Endothelial cell of umbilical vein (primary cell): ENCODE results near the gene SMARCE1. TPM values are rescaled to one million over a fixed set of nuclear protein-coding genes. Genes with fewer than 3 reads are reported as not detected.
"Not testable (repeated sequence)": the region's sequence is repeated elsewhere in the genome, so short reads cannot be mapped to it uniquely, and the experiment has no call there.

ENCODE experiments used
- BruUV-seq: library from RNA; stranded (reverse); fragments of 400-500 nt; replicated peaks from 2 replicates; lab custom pipeline; 2021; lab: Mats Ljungman, UMichigan
- CTCF ChIA-PET: fragments of 300-600, 350-600 bp; sonication (Branson Sonifier 250); formaldehyde crosslinking; loops from one replicate; lab custom pipeline; 2021; ENCODE audit warnings: antibody characterized with exemption, inconsistent platforms; lab: Charles Lee
- POLR2A ChIA-PET: fragments of 300-600, 350-600 bp; sonication (Branson Sonifier 250); formaldehyde crosslinking; loops from one replicate; lab custom pipeline; 2021; ENCODE audit warnings: antibody characterized with exemption, inconsistent platforms; lab: Charles Lee
- DNase-seq: peaks from one replicate; pipeline ENCODE4 v3.0.0-alpha.2; 2011; ENCODE audit warnings: low read depth, low spot score
- FAIRE-seq: peaks from 2 replicates; lab custom pipeline; 2011; peaks lifted over from hg19 to GRCh38; lab: Jason Lieb, UNC
- H2AFZ ChIP-seq: 2 replicates; pipeline ENCODE4 v1.6.0; 2012; ENCODE audit warnings: low read depth, low read length, control low read depth, inconsistent platforms
- H3K27ac ChIP-seq: 2 replicates; pipeline ENCODE4 v1.5.1; 2011; ENCODE audit warnings: low read depth, mild to moderate bottlenecking, control low read depth, low read length, moderate library complexity; ENCODE audit not compliant: insufficient read depth
- H3K27me3 ChIP-seq, 2 experiments: 2 replicates each; pipeline versions ENCODE4 v1.6.0 to v1.6.1; 2011; ENCODE audit warnings: low read length in 2 of 2, mixed read lengths in 1 of 2; ENCODE audit not compliant: control insufficient read depth in 2 of 2, insufficient read depth in 2 of 2
- H3K36me3 ChIP-seq, 2 experiments: 2 replicates in 1 of 2; 3 replicates in 1 of 2; pipeline ENCODE4 v1.5.1; 2011; ENCODE audit warnings: low read length in 2 of 2, mild to moderate bottlenecking in 1 of 2, moderate library complexity in 1 of 2; ENCODE audit not compliant: control insufficient read depth in 2 of 2, insufficient read depth in 2 of 2; ENCODE audit errors: extremely low read depth in 1 of 2
- H3K4me1 ChIP-seq: 3 replicates; pipeline ENCODE4 v1.5.1; 2011; ENCODE audit warnings: mild to moderate bottlenecking, low read length; ENCODE audit not compliant: control insufficient read depth, insufficient read depth; ENCODE audit errors: extremely low read depth
- H3K4me2 ChIP-seq: 2 replicates; pipeline ENCODE4 v1.6.1; 2011; ENCODE audit warnings: low read length, control low read depth, mixed read lengths; ENCODE audit not compliant: insufficient read depth
- H3K4me3 ChIP-seq, 3 experiments: fragments of 200-600 bp in 1 of 3; sonication (generic), shearing (Covaris generic) in 1 of 3; replicated peaks in 1 of 3; 2 replicates each; pipeline ENCODE4 v1.5.1; 2011 to 2016; ENCODE audit warnings: control low read depth in 3 of 3, low read length in 3 of 3, mild to moderate bottlenecking in 2 of 3, inconsistent platforms in 1 of 3, low read depth in 1 of 3, moderate library complexity in 1 of 3; ENCODE audit not compliant: insufficient read depth in 1 of 3
- H3K79me2 ChIP-seq: 2 replicates; pipeline ENCODE4 v1.6.0; 2012; ENCODE audit warnings: low read length, inconsistent platforms; ENCODE audit not compliant: control insufficient read depth, insufficient read depth
- H3K9ac ChIP-seq: replicated peaks from 2 replicates; pipeline ENCODE3; 2011; ENCODE audit warnings: low read length, control low read depth; ENCODE audit not compliant: insufficient read depth; ENCODE audit errors: extremely low read depth
- H3K9me1 ChIP-seq: replicated peaks from 3 replicates; pipeline ENCODE4 v1.6.0; 2011; ENCODE audit warnings: mild to moderate bottlenecking, low read length; ENCODE audit not compliant: control insufficient read depth, insufficient read depth; ENCODE audit errors: extremely low read depth
- H3K9me3 ChIP-seq: replicated peaks from 2 replicates; pipeline ENCODE4 v1.5.1; 2012; ENCODE audit warnings: low read length, inconsistent platforms; ENCODE audit not compliant: control insufficient read depth, insufficient read depth
- H4K20me1 ChIP-seq: replicated peaks from 2 replicates; pipeline ENCODE3; 2011; ENCODE audit warnings: mild to moderate bottlenecking, low read length; ENCODE audit not compliant: control insufficient read depth, insufficient read depth; ENCODE audit errors: extremely low read depth
- EZH2 ChIP-seq: IDR thresholded peaks from 2 replicates; pipeline ENCODE4 v1.6.1; 2012; ENCODE audit warnings: borderline replicate concordance, low read depth, mild to moderate bottlenecking, moderate library complexity, low read length, inconsistent platforms; ENCODE audit not compliant: severe bottlenecking
- FOS ChIP-seq: IDR thresholded peaks from 2 replicates; pipeline ENCODE4 v1.6.1; 2011; ENCODE audit warnings: mild to moderate bottlenecking, low read length, moderate library complexity, borderline replicate concordance; ENCODE audit not compliant: insufficient read depth
- GATA2 ChIP-seq: IDR thresholded peaks from 2 replicates; pipeline ENCODE4 v1.7.0; 2011; ENCODE audit warnings: low read depth, mild to moderate bottlenecking, moderate library complexity, mixed read lengths, low read length; ENCODE audit not compliant: insufficient read length, insufficient read depth
- JUN ChIP-seq: IDR thresholded peaks from 2 replicates; pipeline ENCODE4 v1.6.1; 2011; ENCODE audit warnings: borderline replicate concordance, low read depth; ENCODE audit not compliant: insufficient read length, insufficient read depth
- MYC ChIP-seq: IDR thresholded peaks from one replicate; pipeline ENCODE4 v1.6.1; 2011; ENCODE audit warnings: mild to moderate bottlenecking, low read depth, low read length
- POLR2A ChIP-seq: IDR thresholded peaks from 2 replicates; pipeline ENCODE4 v1.6.1; 2012; ENCODE audit warnings: low read depth, mild to moderate bottlenecking, control low read depth, low read length
- POLR2AphosphoS5 ChIP-seq: IDR thresholded peaks from 2 replicates; pipeline ENCODE4 v1.6.1; 2012; ENCODE audit warnings: low read depth, mild to moderate bottlenecking, control low read depth, low read length, moderate library complexity; ENCODE audit not compliant: insufficient read depth
- dilution Hi-C: fragments of 300-500 bp; cut with MboI; formaldehyde crosslinking; loops from one replicate; pipeline ENCODE4 v1.15.0; 2019; ENCODE audit warnings: low sequenced_read_pairs; ENCODE audit not compliant: extremely low pct_ligation_motif_present
- intact Hi-C: fragments of 100-400 bp; cut with micrococcal nuclease; formaldehyde crosslinking; loops from one replicate; pipeline ENCODE4 v1.10.0; 2022
- polyA plus RNA-seq, 4 experiments: library from polyadenylated mRNA; depleted of rRNA in 3 of 4; stranded (reverse) in 3 of 4; unstranded in 1 of 4; fragments of >200 nt; gene quantifications; 2 replicates each; pipeline versions ENCODE4 v1.2.1 to v1.2.3, GENCODE V29; 2011 to 2012; ENCODE audit warnings: missing spikeins in 1 of 4
- total RNA-seq: library from RNA; stranded (reverse); gene quantifications from 2 replicates; pipeline ENCODE4 v1.2.3, GENCODE V29; 2021
- TF ChIP-seq, protein P1 (sequence below), 2 donors: IDR thresholded peaks; 1 replicate in 1 of 2; 2 replicates in 1 of 2; pipeline ENCODE4 v1.5.1; 2011; ENCODE audit warnings: low read length in 2 of 2, mild to moderate bottlenecking in 2 of 2, moderate library complexity in 2 of 2, control low read depth in 1 of 2, inconsistent platforms in 1 of 2, low read depth in 1 of 2; ENCODE audit not compliant: insufficient read depth in 1 of 2; ENCODE audit errors: extremely low read depth in 1 of 2
- TF ChIP-seq, protein P2 (sequence below): IDR thresholded peaks from 2 replicates; pipeline ENCODE4 v1.6.1; 2011; ENCODE audit not compliant: insufficient read depth, insufficient read length

Gene SMARCE1
- total and polyA plus RNA-seq, 2 donors (not counting 3 experiments of a cell fraction or from before 2014, with no cell fraction given): 28.4 to 127 TPM

DNA sequence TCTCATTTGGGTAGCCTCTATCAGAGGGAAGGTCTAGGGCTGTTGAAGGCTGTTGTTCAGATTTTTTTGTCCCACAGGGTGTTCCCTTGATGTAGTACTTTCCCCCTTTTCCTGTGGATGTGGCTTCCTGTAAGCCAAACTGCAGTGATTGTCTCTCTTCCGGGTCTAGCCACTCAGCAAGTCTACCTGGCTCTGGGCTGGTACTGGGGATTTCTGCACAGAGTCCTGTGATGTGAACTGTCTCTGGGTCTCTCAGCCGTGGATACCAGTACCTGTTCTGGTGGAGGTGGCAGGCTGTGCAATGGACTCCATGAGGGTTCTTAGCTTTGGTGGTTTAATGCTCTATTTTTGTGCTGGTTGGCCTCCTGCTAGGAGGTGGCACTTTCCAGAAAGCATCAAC is 59.1 kb downstream of the SMARCE1 start:
- no peaks in the 10 kb centered on the region for H3K9me3 ChIP-seq
- no TSS peak for BruUV-seq
- no peaks in the 10 kb centered on the region for H3K36me3 ChIP-seq
- no peak for FAIRE-seq
- no peaks in the 10 kb centered on the region for H3K4me1 ChIP-seq
- H3K4me2 ChIP-seq: no peak overlapping the region
- intact Hi-C loops: no loop called here
- CTCF ChIA-PET: no interaction called here
- H3K9me1 ChIP-seq: no peaks in the 10 kb centered on the region
- no peak for DNase-seq
- POLR2A ChIA-PET: no interaction called here
- H3K9ac ChIP-seq: no peak overlapping the region
- no peak overlapping the region for H3K4me3 ChIP-seq
- TF ChIP-seq, protein P1, sequence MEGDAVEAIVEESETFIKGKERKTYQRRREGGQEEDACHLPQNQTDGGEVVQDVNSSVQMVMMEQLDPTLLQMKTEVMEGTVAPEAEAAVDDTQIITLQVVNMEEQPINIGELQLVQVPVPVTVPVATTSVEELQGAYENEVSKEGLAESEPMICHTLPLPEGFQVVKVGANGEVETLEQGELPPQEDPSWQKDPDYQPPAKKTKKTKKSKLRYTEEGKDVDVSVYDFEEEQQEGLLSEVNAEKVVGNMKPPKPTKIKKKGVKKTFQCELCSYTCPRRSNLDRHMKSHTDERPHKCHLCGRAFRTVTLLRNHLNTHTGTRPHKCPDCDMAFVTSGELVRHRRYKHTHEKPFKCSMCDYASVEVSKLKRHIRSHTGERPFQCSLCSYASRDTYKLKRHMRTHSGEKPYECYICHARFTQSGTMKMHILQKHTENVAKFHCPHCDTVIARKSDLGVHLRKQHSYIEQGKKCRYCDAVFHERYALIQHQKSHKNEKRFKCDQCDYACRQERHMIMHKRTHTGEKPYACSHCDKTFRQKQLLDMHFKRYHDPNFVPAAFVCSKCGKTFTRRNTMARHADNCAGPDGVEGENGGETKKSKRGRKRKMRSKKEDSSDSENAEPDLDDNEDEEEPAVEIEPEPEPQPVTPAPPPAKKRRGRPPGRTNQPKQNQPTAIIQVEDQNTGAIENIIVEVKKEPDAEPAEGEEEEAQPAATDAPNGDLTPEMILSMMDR (IDR thresholded peaks at IDR 0.05; ENCODE audit: extremely low read depth in 1 of 2, insufficient read depth in 1 of 2, low read depth in 1 of 2, low read length in 2 of 2): no peak
- TF ChIP-seq POLR2A (no peak), POLR2AphosphoS5 (no peak), JUN (no peak), FOS (no peak), GATA2 (no peak), MYC (no peak), EZH2 (no peak)
- TF ChIP-seq, protein P2, sequence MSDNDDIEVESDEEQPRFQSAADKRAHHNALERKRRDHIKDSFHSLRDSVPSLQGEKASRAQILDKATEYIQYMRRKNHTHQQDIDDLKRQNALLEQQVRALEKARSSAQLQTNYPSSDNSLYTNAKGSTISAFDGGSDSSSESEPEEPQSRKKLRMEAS: no peak
- no peaks in the 10 kb centered on the region for H4K20me1 ChIP-seq
- dilution Hi-C loops: no loop called here
- H3K27me3 ChIP-seq: peaks cover 7 to 13% of the 10 kb centered on the region in 2 experiments
- H3K79me2 ChIP-seq: no peaks in the 10 kb centered on the region
- no peak overlapping the region for H3K27ac ChIP-seq
- H2AFZ ChIP-seq: no peak overlapping the region

DNA sequence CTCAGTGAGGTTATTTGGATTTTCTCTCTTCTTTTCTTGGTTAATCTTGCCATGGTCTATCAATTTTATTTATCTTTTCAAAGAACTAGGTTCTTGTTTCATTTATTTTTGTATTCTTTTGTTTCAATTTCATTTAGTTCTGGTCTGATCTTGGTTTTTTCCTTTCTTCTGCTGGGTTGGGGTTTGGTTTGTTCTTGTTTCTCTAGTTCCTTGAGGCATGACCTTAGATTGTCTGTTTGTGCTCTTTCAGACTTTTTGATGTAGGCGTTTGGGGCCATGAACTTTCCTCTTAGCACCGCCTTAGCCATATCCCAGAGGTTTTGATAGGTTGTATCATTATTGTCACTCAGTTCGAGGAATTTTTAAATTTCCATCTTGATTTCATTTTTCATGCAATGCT is 61.4 kb downstream of the SMARCE1 start:
- H3K9me3 ChIP-seq, H3K79me2 ChIP-seq, DNase-seq, H3K4me3 ChIP-seq, H4K20me1 ChIP-seq, H3K9ac ChIP-seq, FAIRE-seq, H3K27ac ChIP-seq, POLR2A ChIA-PET, H2AFZ ChIP-seq, BruUV-seq, H3K4me2 ChIP-seq, H3K36me3 ChIP-seq, intact Hi-C loops, H3K9me1 ChIP-seq, dilution Hi-C loops, CTCF ChIA-PET: not testable (repeated sequence)
- H3K4me1 ChIP-seq: peaks cover 18% of the 10 kb centered on the region
- H3K27me3 ChIP-seq: peaks cover 5 to 11% of the 10 kb centered on the region in 2 experiments

DNA sequence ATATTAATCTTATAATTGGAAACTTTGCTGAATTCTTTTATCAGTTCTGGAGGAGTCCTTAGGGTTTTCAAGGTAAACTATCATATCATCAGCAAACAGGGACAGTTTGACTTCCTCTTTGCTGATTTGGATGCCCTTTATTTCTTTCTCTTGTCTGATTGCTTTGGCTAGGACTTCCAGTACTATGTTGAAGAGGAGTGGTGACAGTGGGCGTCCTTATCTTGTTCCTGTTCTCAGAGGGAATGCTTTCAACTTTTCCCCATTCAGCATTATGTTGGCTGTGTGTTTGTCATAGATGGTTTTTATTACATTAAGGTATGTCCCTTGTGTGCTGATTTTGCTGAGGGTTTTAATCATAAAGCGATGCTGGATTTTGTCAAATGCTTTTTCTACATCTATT is 62.7 kb downstream of the SMARCE1 start:
- intact Hi-C loops: not testable (repeated sequence)

More for the DNA sequence above, 62.7 kb downstream of the SMARCE1 start:
- H3K36me3 ChIP-seq, H4K20me1 ChIP-seq, H2AFZ ChIP-seq, H3K4me3 ChIP-seq, H3K79me2 ChIP-seq, H3K9ac ChIP-seq, BruUV-seq, POLR2A ChIA-PET, H3K27me3 ChIP-seq, dilution Hi-C loops, H3K4me2 ChIP-seq, H3K9me3 ChIP-seq, H3K9me1 ChIP-seq, FAIRE-seq, DNase-seq, H3K27ac ChIP-seq: not testable (repeated sequence)
- CTCF ChIA-PET: interaction anchor here (1.0 kb wide), 1 partner anchor 35 kb away, joined by 4 read pairs; no protein-coding TSS in a partner anchor
- H3K4me1 ChIP-seq: peaks cover 18% of the 10 kb centered on the region
